DOHH2 (cell line): ENCODE data around the gene ZNF436.

Experiments
- CTCF ChIP-seq: fragments of 200-600 bp; sonication (generic); IDR thresholded peaks from one replicate; pipeline ENCODE4 v1.5.1; 2014; ENCODE audit warnings: antibody characterized with exemption, mild to moderate bottlenecking, low read depth, low read length; ENCODE audit not compliant: poor library complexity, severe bottlenecking
- EZH2phosphoT487 ChIP-seq: fragments of 200-600 bp; sonication (generic); IDR thresholded peaks from 2 replicates; pipeline ENCODE4 v1.6.1; 2017; ENCODE audit warnings: borderline replicate concordance, mild to moderate bottlenecking, antibody characterized with exemption, low read length, moderate library complexity, mixed read lengths

GRCh38 chr1:23416964-23417363, 47.3 kb upstream of the ZNF436 start:
- TF ChIP-seq CTCF (no peak), EZH2phosphoT487 (no peak)
